IMR-90 (cell line): ENCODE data around the gene NPR2. TPM values are rescaled to one million over a fixed set of nuclear protein-coding genes. Genes with fewer than 3 reads are reported as not detected.

Experiments
- ATAC-seq: fragments of 200-7000 bp; cut with Tn5 transposase; 2 replicates; pipeline ENCODE4 v1.9.1; 2020; ENCODE audit warnings: low read depth, mild to moderate bottlenecking, moderate library complexity
- BruUV-seq: library from RNA; stranded (reverse); fragments of 400-500 nt; replicated peaks from 2 replicates; lab custom pipeline; 2021; lab: Mats Ljungman, UMichigan
- CTCF ChIA-PET: fragments of 300-600 bp; formaldehyde crosslinking; extraction: SDS; loops from one replicate; lab custom pipeline; 2021; ENCODE audit warnings: antibody characterized with exemption; lab: Yijun Ruan, JAX
- POLR2A ChIA-PET: fragments of 300-600 bp; sonication (Branson Sonifier 250); formaldehyde crosslinking; loops from one replicate; lab custom pipeline; 2022; ENCODE audit warnings: antibody characterized with exemption; ENCODE audit not compliant: unreplicated experiment; lab: Charles Lee
- DNase-seq: peaks from one replicate; pipeline ENCODE4 v3.0.0; 2013
- H2AFZ ChIP-seq: replicated peaks from 2 replicates; pipeline ENCODE3; 2013; ENCODE audit warnings: low read length, mild to moderate bottlenecking; ENCODE audit not compliant: poor library complexity
- H2AK5ac ChIP-seq: 2 replicates; pipeline ENCODE4 v1.6.1; 2013; ENCODE audit warnings: low read depth, low read length, inconsistent platforms
- H2AK9ac ChIP-seq: replicated peaks from 2 replicates; pipeline ENCODE3; 2013; ENCODE audit warnings: mild to moderate bottlenecking, low read depth, low read length, moderate library complexity; ENCODE audit not compliant: poor library complexity
- H2BK120ac ChIP-seq: 2 replicates; pipeline ENCODE4 v1.6.1; 2013; ENCODE audit warnings: low read depth, low read length, inconsistent platforms
- H2BK15ac ChIP-seq: 3 replicates; pipeline ENCODE4 v1.6.1; 2013; ENCODE audit warnings: low read depth, low read length, inconsistent platforms
- H2BK20ac ChIP-seq: 2 replicates; pipeline ENCODE4 v1.6.1; 2013; ENCODE audit warnings: low read depth, mild to moderate bottlenecking, inconsistent platforms, low read length, moderate library complexity
- H2BK5ac ChIP-seq: 2 replicates; pipeline ENCODE4 v1.6.1; 2013; ENCODE audit warnings: mild to moderate bottlenecking, low read depth, low read length, inconsistent platforms; ENCODE audit not compliant: poor library complexity, severe bottlenecking
- H3K14ac ChIP-seq: replicated peaks from 2 replicates; pipeline ENCODE4 v1.6.1; 2013; ENCODE audit warnings: low read depth, low read length, inconsistent platforms
- H3K18ac ChIP-seq: 2 replicates; pipeline ENCODE4 v1.6.1; 2013; ENCODE audit warnings: low read depth, low read length, control low read depth
- H3K23ac ChIP-seq: 2 replicates; pipeline ENCODE4 v1.6.1; 2013; ENCODE audit warnings: low read depth, low read length, inconsistent platforms
- H3K27ac ChIP-seq: 2 replicates; pipeline ENCODE4 v1.5.1; 2013; ENCODE audit warnings: mild to moderate bottlenecking, control low read depth, low read length; ENCODE audit not compliant: insufficient read depth
- H3K27me3 ChIP-seq: 2 replicates; pipeline ENCODE4 v1.6.1; 2013; ENCODE audit warnings: low read length; ENCODE audit not compliant: control insufficient read depth, insufficient read depth
- H3K36me3 ChIP-seq: 2 replicates; pipeline ENCODE4 v1.6.1; 2013; ENCODE audit warnings: low read length, mixed read lengths; ENCODE audit not compliant: control insufficient read depth, insufficient read depth
- H3K4ac ChIP-seq: 2 replicates; pipeline ENCODE4 v1.6.1; 2013; ENCODE audit warnings: low read depth, low read length, inconsistent platforms
- H3K4me1 ChIP-seq: 2 replicates; pipeline ENCODE4 v1.6.1; 2013; ENCODE audit warnings: low read length, mixed read lengths; ENCODE audit not compliant: control insufficient read depth, insufficient read depth
- H3K4me2 ChIP-seq: 2 replicates; pipeline ENCODE4 v1.6.1; 2013; ENCODE audit warnings: low read depth, mild to moderate bottlenecking, control low read depth, low read length, moderate library complexity
- H3K4me3 ChIP-seq: 2 replicates; pipeline ENCODE4 v1.5.1; 2013; ENCODE audit warnings: low read depth, mild to moderate bottlenecking, control low read depth, low read length, moderate library complexity; ENCODE audit not compliant: insufficient read depth
- H3K56ac ChIP-seq: 2 replicates; pipeline ENCODE4 v1.6.1; 2013; ENCODE audit warnings: low read length, inconsistent platforms; ENCODE audit not compliant: insufficient read depth; ENCODE audit errors: extremely low read depth
- H3K79me1 ChIP-seq, 2 experiments: 2 replicates each; pipeline ENCODE4 v1.6.1; 2013; ENCODE audit warnings: low read length in 2 of 2, inconsistent platforms in 1 of 2, low read depth in 1 of 2
- H3K9ac ChIP-seq: 2 replicates; pipeline ENCODE4 v1.6.1; 2013; ENCODE audit warnings: low read depth, low read length, control low read depth
- H3K9me1 ChIP-seq: 2 replicates; pipeline ENCODE4 v1.6.1; 2013; ENCODE audit warnings: low read length, inconsistent platforms; ENCODE audit not compliant: insufficient read depth
- H3K9me3 ChIP-seq: 2 replicates; pipeline ENCODE4 v1.6.1; 2013; ENCODE audit warnings: low read length; ENCODE audit not compliant: control insufficient read depth, insufficient read depth
- H4K20me1 ChIP-seq: 2 replicates; pipeline ENCODE4 v1.6.1; 2013; ENCODE audit warnings: low read length, inconsistent platforms; ENCODE audit not compliant: insufficient read depth
- H4K5ac ChIP-seq: 2 replicates; pipeline ENCODE4 v1.6.1; 2013; ENCODE audit warnings: mild to moderate bottlenecking, low read depth, low read length, control low read depth
- H4K8ac ChIP-seq, 2 experiments: 2 replicates each; pipeline ENCODE4 v1.6.1; 2013; ENCODE audit warnings: low read depth in 2 of 2, low read length in 2 of 2, control low read depth in 1 of 2, inconsistent platforms in 1 of 2
- H4K91ac ChIP-seq: 2 replicates; pipeline ENCODE4 v1.6.1; 2013; ENCODE audit warnings: low read depth, low read length, inconsistent platforms; ENCODE audit not compliant: insufficient read depth
- NFE2L2 ChIP-seq: fragments of 150-350 bp; IDR thresholded peaks from 2 replicates; pipeline ENCODE4 v1.6.1; 2016; ENCODE audit warnings: low read depth, mild to moderate bottlenecking, low read length
- WGBS, 2 experiments: methylation state at CpG; one replicate each; pipeline versions ENCODE4 v1.1.5 to v1.1.7; 2013; ENCODE audit warnings: missing lambda C conversion rate in 2 of 2; ENCODE audit not compliant: insufficient read length in 1 of 2; ENCODE audit errors: extremely low coverage in 2 of 2; 5-methylcytosine and 5-hydroxymethylcytosine counted together
- dilution Hi-C: fragments of 300-500 bp; cut with HindIII; formaldehyde crosslinking; loops from one replicate; pipeline ENCODE4 v1.14.3; 2018; ENCODE audit warnings: low sequenced_read_pairs; ENCODE audit not compliant: unreplicated experiment
- in situ Hi-C: fragments of 300-500 bp; cut with MboI; formaldehyde crosslinking; loops from 3 replicates; pipeline ENCODE4 v1.14.3; 2019; ENCODE audit warnings: low sequenced_read_pairs, inconsistent platforms, mixed read lengths
- intact Hi-C: fragments of 100-400 bp; cut with micrococcal nuclease; formaldehyde crosslinking; loops from 2 replicates; pipeline ENCODE4 v1.10.0; 2022
- polyA plus RNA-seq, 3 experiments: library from polyadenylated mRNA; depleted of rRNA; stranded (reverse); fragments of >200 nt; gene quantifications; 2 replicates each; pipeline ENCODE4 v1.2.3, GENCODE V29; 2012; ENCODE audit warnings: low replicate concordance in 1 of 3
- total RNA-seq: library from RNA; depleted of rRNA; stranded (reverse); fragments of >200 nt; gene quantifications from 2 replicates; pipeline ENCODE4 v1.2.3, GENCODE V29; 2012

Gene NPR2
- total and polyA plus RNA-seq, 2 of the 4 experiments (the other 2 are of a cell fraction), result 5.2 to 35.7 TPM

- H2BK20ac ChIP-seq, result no peak within 1 kb of the TSS
- H3K9me1 ChIP-seq, result peaks cover 9% of the 10 kb centered on the region
- DNase-seq (no peak), ATAC-seq (no peak)
- H2AK9ac ChIP-seq, result no peak within 1 kb of the TSS
- no peaks in the 10 kb centered on the region for H3K9me3 ChIP-seq
- CTCF ChIA-PET, result no interaction called here
- POLR2A ChIA-PET, result no interaction called here
- H2BK15ac ChIP-seq, result no peak within 1 kb of the TSS
- H3K18ac ChIP-seq, result no peak within 1 kb of the TSS
- H4K20me1 ChIP-seq, result no peaks in the 10 kb centered on the region
- H3K4me2 ChIP-seq, result no peak within 1 kb of the TSS
- WGBS, 2 experiments, result no CpG with 5 or more reads among the region's 3 CpGs
- H3K4me3 ChIP-seq, result no peak within 1 kb of the TSS
- no TSS peak for BruUV-seq
- H4K8ac ChIP-seq, result no peak within 1 kb of the TSS
- no peak within 1 kb of the TSS for H3K27ac ChIP-seq
- no peak within 1 kb of the TSS for H3K23ac ChIP-seq
- H3K79me1 ChIP-seq, result peaks cover 12 to 18% of the 10 kb centered on the region in 2 experiments
- peaks cover 40% of the 10 kb centered on the region for H3K36me3 ChIP-seq
- intact Hi-C loops (no loop called here), in situ Hi-C loops (no loop called here), dilution Hi-C loops (no loop called here)
- H4K5ac ChIP-seq, result no peak within 1 kb of the TSS
- no peak within 1 kb of the TSS for H3K14ac ChIP-seq
- H2BK120ac ChIP-seq, result no peak within 1 kb of the TSS
- no peak within 1 kb of the TSS for H3K9ac ChIP-seq
- H2BK5ac ChIP-seq, result no peak within 1 kb of the TSS
- no peak within 1 kb of the TSS for H3K4ac ChIP-seq
- peaks cover 13% of the 10 kb centered on the region for H3K4me1 ChIP-seq
- H3K27me3 ChIP-seq, result peaks cover 2% of the 10 kb centered on the region; the same call in 1 of the 2 replicates
- no peak within 1 kb of the TSS for H2AFZ ChIP-seq
- no peak within 1 kb of the TSS for H2AK5ac ChIP-seq
- H4K91ac ChIP-seq, result no peak within 1 kb of the TSS
- H3K56ac ChIP-seq, result no peak within 1 kb of the TSS
- TF ChIP-seq NFE2L2, result no peak
These were observed 37.1 kb upstream of the NPR2 start, which contains the start of gene MSMP for GRCh38 chr9:35754264-35754663. Gene MSMP, minus strand, starts transcription at chr9:35754276. Its CDS starts 147 bp downstream, at chr9:35754129.
